Measurements from ENCODE around the gene CACNB2. TPM values are rescaled to one million over a fixed set of nuclear protein-coding genes. Genes with fewer than 3 reads are reported as not detected.

The CACNB2 gene
- total and polyA plus RNA-seq, 2 donors (not counting 3 experiments of a cell fraction or from before 2014, with no cell fraction given), result not detected

DNA sequence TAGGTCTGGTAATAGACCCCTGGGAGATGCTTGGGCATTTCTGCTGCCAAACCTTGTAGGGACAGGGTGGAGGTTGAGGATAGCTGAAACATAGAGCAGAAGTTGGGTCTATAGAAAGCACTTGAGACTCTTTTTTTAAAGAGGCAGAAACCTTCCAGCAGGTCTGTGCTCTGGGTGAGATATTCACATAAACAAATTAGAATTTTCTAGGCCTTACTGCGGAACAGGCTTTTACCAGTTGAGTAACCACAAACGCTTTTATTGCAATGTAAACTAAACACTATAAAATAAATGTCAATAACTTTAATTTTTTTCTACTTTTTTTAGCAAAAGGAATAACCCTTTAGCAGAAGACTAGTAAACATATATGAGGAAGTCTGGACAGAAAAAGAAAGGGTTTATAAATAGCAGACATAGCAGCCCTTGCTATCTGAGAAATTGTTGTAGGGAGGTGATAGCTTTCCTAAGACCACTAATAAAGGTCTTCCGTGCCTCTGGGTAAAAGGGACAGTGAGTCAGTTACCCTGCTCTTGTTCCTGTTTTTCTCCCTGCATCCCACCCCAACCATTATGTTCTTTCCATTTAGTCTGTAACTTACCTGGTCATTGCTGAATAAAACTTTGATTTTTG lies 38.7 kb downstream of the CACNB2 start:
- H3K4me2 ChIP-seq (ENCODE audit: insufficient read depth, low read length), result no peak overlapping the region
- H3K36me3 ChIP-seq (ENCODE audit: control insufficient read depth in 2 of 2, extremely low read depth in 1 of 2, insufficient read depth in 2 of 2, low read length in 2 of 2), result no peaks in the 10 kb centered on the region
- no peak for FAIRE-seq
- BruUV-seq (replicated peaks), result no TSS peak
- H3K9me1 ChIP-seq (replicated peaks; ENCODE audit: control insufficient read depth, extremely low read depth, insufficient read depth, low read length), result no peaks in the 10 kb centered on the region
- H3K79me2 ChIP-seq (ENCODE audit: control insufficient read depth, insufficient read depth, low read length), result no peaks in the 10 kb centered on the region
- CTCF ChIA-PET, result no interaction called here
- no peaks in the 10 kb centered on the region for H4K20me1 ChIP-seq (replicated peaks; ENCODE audit: control insufficient read depth, extremely low read depth, insufficient read depth, low read length)
- no peak for DNase-seq (ENCODE audit: low read depth, low spot score)
- H3K9ac ChIP-seq (replicated peaks; ENCODE audit: extremely low read depth, insufficient read depth, low read length), result no peak overlapping the region
- intact Hi-C loops (cut with micrococcal nuclease) (no loop called here), dilution Hi-C loops (cut with MboI; ENCODE audit: extremely low pct_ligation_motif_present, low sequenced_read_pairs) (no loop called here)
- H2AFZ ChIP-seq (ENCODE audit: low read depth, low read length), result no peak overlapping the region
- POLR2A ChIA-PET, result no interaction called here
- TF ChIP-seq, protein P1, sequence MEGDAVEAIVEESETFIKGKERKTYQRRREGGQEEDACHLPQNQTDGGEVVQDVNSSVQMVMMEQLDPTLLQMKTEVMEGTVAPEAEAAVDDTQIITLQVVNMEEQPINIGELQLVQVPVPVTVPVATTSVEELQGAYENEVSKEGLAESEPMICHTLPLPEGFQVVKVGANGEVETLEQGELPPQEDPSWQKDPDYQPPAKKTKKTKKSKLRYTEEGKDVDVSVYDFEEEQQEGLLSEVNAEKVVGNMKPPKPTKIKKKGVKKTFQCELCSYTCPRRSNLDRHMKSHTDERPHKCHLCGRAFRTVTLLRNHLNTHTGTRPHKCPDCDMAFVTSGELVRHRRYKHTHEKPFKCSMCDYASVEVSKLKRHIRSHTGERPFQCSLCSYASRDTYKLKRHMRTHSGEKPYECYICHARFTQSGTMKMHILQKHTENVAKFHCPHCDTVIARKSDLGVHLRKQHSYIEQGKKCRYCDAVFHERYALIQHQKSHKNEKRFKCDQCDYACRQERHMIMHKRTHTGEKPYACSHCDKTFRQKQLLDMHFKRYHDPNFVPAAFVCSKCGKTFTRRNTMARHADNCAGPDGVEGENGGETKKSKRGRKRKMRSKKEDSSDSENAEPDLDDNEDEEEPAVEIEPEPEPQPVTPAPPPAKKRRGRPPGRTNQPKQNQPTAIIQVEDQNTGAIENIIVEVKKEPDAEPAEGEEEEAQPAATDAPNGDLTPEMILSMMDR (IDR thresholded peaks at IDR 0.05; ENCODE audit: extremely low read depth in 1 of 2, insufficient read depth in 1 of 2, low read depth in 1 of 2, low read length in 2 of 2), result no peak
- TF ChIP-seq, protein P2, sequence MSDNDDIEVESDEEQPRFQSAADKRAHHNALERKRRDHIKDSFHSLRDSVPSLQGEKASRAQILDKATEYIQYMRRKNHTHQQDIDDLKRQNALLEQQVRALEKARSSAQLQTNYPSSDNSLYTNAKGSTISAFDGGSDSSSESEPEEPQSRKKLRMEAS (IDR thresholded peaks at IDR 0.05; ENCODE audit: insufficient read depth, insufficient read length), result no peak
- TF ChIP-seq EZH2 (IDR thresholded peaks at IDR 0.05; ENCODE audit: borderline replicate concordance, low read depth, low read length, severe bottlenecking) (no peak), FOS (IDR thresholded peaks at IDR 0.05; ENCODE audit: borderline replicate concordance, insufficient read depth, low read length) (no peak), MYC (IDR thresholded peaks at IDR 0.05; ENCODE audit: low read depth, low read length) (no peak), POLR2A (IDR thresholded peaks at IDR 0.05; ENCODE audit: low read depth, low read length) (no peak), JUN (IDR thresholded peaks at IDR 0.05; ENCODE audit: borderline replicate concordance, insufficient read depth, insufficient read length, low read depth) (no peak), POLR2AphosphoS5 (IDR thresholded peaks at IDR 0.05; ENCODE audit: insufficient read depth, low read depth, low read length) (no peak), GATA2 (IDR thresholded peaks at IDR 0.05; ENCODE audit: insufficient read depth, insufficient read length, low read depth, low read length) (no peak)
- H3K4me1 ChIP-seq (ENCODE audit: control insufficient read depth, extremely low read depth, insufficient read depth, low read length), result no peaks in the 10 kb centered on the region
- no peak overlapping the region for H3K4me3 ChIP-seq (replicated peaks in 1 of 3; ENCODE audit: insufficient read depth in 1 of 3, low read depth in 1 of 3, low read length in 3 of 3)
- H3K27me3 ChIP-seq (ENCODE audit: control insufficient read depth in 2 of 2, insufficient read depth in 2 of 2, low read length in 2 of 2), result no peaks in the 10 kb centered on the region
- no peaks in the 10 kb centered on the region for H3K9me3 ChIP-seq (replicated peaks; ENCODE audit: control insufficient read depth, insufficient read depth, low read length)
- H3K27ac ChIP-seq (ENCODE audit: insufficient read depth, low read depth, low read length), result no peak overlapping the region

All from endothelial cell of umbilical vein (primary cell).